GM12878 (cell line): ENCODE measurements around the gene CFAP157. TPM values are rescaled to one million over a fixed set of nuclear protein-coding genes. Genes with fewer than 3 reads are reported as not detected.

ENCODE experiments used
- ATAC-seq: fragments of 200-7000 bp; cut with Tn5 transposase; 3 replicates; pipeline ENCODE4 v1.9.1; 2020; ENCODE audit warnings: mild to moderate bottlenecking, moderate library complexity
- BruUV-seq: library from RNA; stranded (reverse); fragments of 400-500 nt; replicated peaks from 2 replicates; lab custom pipeline; 2021; lab: Mats Ljungman, UMichigan
- CTCF ChIA-PET: fragments of 300-600 bp; sonication (Branson Sonifier 250); formaldehyde crosslinking; extraction: SDS; loops from one replicate; lab custom pipeline; 2021; ENCODE audit warnings: inconsistent platforms; lab: Yijun Ruan, JAX
- POLR2A ChIA-PET: fragments of 350-600 bp; formaldehyde crosslinking; extraction: SDS; loops from one replicate; lab custom pipeline; 2021; ENCODE audit warnings: inconsistent platforms; lab: Charles Lee
- RAD21 ChIA-PET: fragments of 300-600 bp; sonication (Branson Sonifier 250); formaldehyde crosslinking; loops from one replicate; lab custom pipeline; 2023; ENCODE audit warnings: antibody characterized with exemption; ENCODE audit not compliant: unreplicated experiment; lab: Charles Lee
- SMC1A ChIA-PET: fragments of 300-600 bp; sonication (Branson Sonifier 250); formaldehyde crosslinking; loops from one replicate; lab custom pipeline; 2023; ENCODE audit not compliant: unreplicated experiment, uncharacterized antibody; lab: Charles Lee
- DNase-seq: peaks from one replicate; pipeline ENCODE4 v3.0.0-alpha.2; 2011; ENCODE audit warnings: low read depth, low spot score
- FAIRE-seq: peaks from 3 replicates; lab custom pipeline; 2011; peaks lifted over from hg19 to GRCh38; lab: Jason Lieb, UNC
- H2AFZ ChIP-seq: 2 replicates; pipeline ENCODE4 v1.6.0; 2011; ENCODE audit warnings: low read depth, low read length, control low read depth; ENCODE audit not compliant: control insufficient read depth
- H3K27ac ChIP-seq: 2 replicates; pipeline ENCODE4 v1.5.1; 2011; ENCODE audit warnings: control low read depth; ENCODE audit not compliant: control insufficient read depth, insufficient read depth
- H3K27me3 ChIP-seq, 2 experiments: replicated peaks in 1 of 2; 2 replicates each; pipeline versions ENCODE4 v1.6.0 to v1.6.1; 2011; ENCODE audit warnings: low read length in 1 of 2; ENCODE audit not compliant: control insufficient read depth in 2 of 2, insufficient read depth in 2 of 2
- H3K36me3 ChIP-seq, 2 experiments: 2 replicates each; pipeline ENCODE4 v1.5.1; 2011; ENCODE audit warnings: low read length in 1 of 2; ENCODE audit not compliant: control insufficient read depth in 2 of 2, insufficient read depth in 2 of 2
- H3K4me1 ChIP-seq: 2 replicates; pipeline ENCODE4 v1.6.1; 2011; ENCODE audit warnings: mild to moderate bottlenecking, low read length, moderate library complexity, mixed read lengths; ENCODE audit not compliant: control insufficient read depth, insufficient read depth
- H3K4me2 ChIP-seq: 2 replicates; pipeline ENCODE4 v1.6.0; 2011; ENCODE audit warnings: control low read depth; ENCODE audit not compliant: control insufficient read depth, insufficient read depth
- H3K4me3 ChIP-seq: fragments of 200-600 bp; sonication (generic); 2 replicates; pipeline ENCODE4 v1.5.1; 2016
- H3K79me2 ChIP-seq: 2 replicates; pipeline ENCODE4 v1.6.0; 2011; ENCODE audit warnings: low read length; ENCODE audit not compliant: control insufficient read depth, insufficient read depth
- H3K9ac ChIP-seq: 2 replicates; pipeline ENCODE4 v1.8.0; 2011; ENCODE audit warnings: low read length, control low read depth, mixed read lengths; ENCODE audit not compliant: control insufficient read depth, insufficient read depth
- H3K9me3 ChIP-seq: replicated peaks from 3 replicates; pipeline ENCODE4 v1.5.1; 2011; ENCODE audit warnings: mild to moderate bottlenecking, low read length; ENCODE audit not compliant: control insufficient read depth, insufficient read depth
- H4K20me1 ChIP-seq: 2 replicates; pipeline ENCODE4 v1.6.0; 2011; ENCODE audit not compliant: control insufficient read depth, insufficient read depth
- CBFB ChIP-seq: IDR thresholded peaks from 2 replicates; pipeline ENCODE4 v1.6.1; 2016; ENCODE audit warnings: antibody characterized with exemption, low read depth
- CUX1 ChIP-seq: IDR thresholded peaks from 2 replicates; pipeline ENCODE4 v1.6.1; 2012; ENCODE audit warnings: improper control_type of control experiment, low read depth, low read length; ENCODE audit not compliant: insufficient replicate concordance
- E2F4 ChIP-seq: IDR thresholded peaks from 2 replicates; pipeline ENCODE4 v1.6.1; 2012; ENCODE audit warnings: low read depth, low read length, improper control_type of control experiment
- EGR1 ChIP-seq, 2 experiments: IDR thresholded peaks; 1 replicate in 1 of 2; 2 replicates in 1 of 2; pipeline ENCODE4 v1.6.1; 2011 to 2012; ENCODE audit warnings: low read depth in 2 of 2, low read length in 2 of 2, borderline replicate concordance in 1 of 2, mild to moderate bottlenecking in 1 of 2, moderate library complexity in 1 of 2
- HCFC1 ChIP-seq: fragments of 150-350 bp; IDR thresholded peaks from 2 replicates; pipeline ENCODE4 v1.6.1; 2014; ENCODE audit warnings: low read length
- MEF2B ChIP-seq: fragments of 450-650 bp; IDR thresholded peaks from 2 replicates; pipeline ENCODE4 v1.6.1; 2018; ENCODE audit warnings: mild to moderate bottlenecking, moderate library complexity; ENCODE audit not compliant: partially characterized antibody, poor library complexity, severe bottlenecking
- MXI1 ChIP-seq: fragments of 150-350 bp; IDR thresholded peaks from 2 replicates; pipeline ENCODE4 v1.6.1; 2011; ENCODE audit warnings: low read depth, mild to moderate bottlenecking, inconsistent platforms, low read length, improper control_type of control experiment
- POLR2AphosphoS2 ChIP-seq: IDR thresholded peaks from 2 replicates; pipeline ENCODE4 v1.6.1; 2011; ENCODE audit warnings: low read depth, mild to moderate bottlenecking, low read length, improper control_type of control experiment, moderate library complexity
- SIN3A ChIP-seq: IDR thresholded peaks from 2 replicates; pipeline ENCODE4 v1.6.1; 2012; ENCODE audit warnings: low read depth, low read length, improper control_type of control experiment
- SIX5 ChIP-seq: IDR thresholded peaks from 2 replicates; pipeline ENCODE4 v1.6.1; 2011; ENCODE audit warnings: mild to moderate bottlenecking, low read depth, low read length, moderate library complexity; ENCODE audit not compliant: severe bottlenecking
- SKIL ChIP-seq: fragments of 450-650 bp; IDR thresholded peaks from 2 replicates; pipeline ENCODE4 v1.6.1; 2017; ENCODE audit warnings: mild to moderate bottlenecking, low read depth, inconsistent platforms; ENCODE audit not compliant: poor library complexity, severe bottlenecking
- ZSCAN29 ChIP-seq: fragments of 450-650 bp; IDR thresholded peaks from 2 replicates; pipeline ENCODE4 v1.6.1; 2017; ENCODE audit warnings: mild to moderate bottlenecking, moderate library complexity
- WGBS: methylation state at CpG from one replicate; pipeline ENCODE4 v1.1.6; 2016; ENCODE audit warnings: low lambda C conversion rate; ENCODE audit not compliant: insufficient replicate concordance, insufficient coverage; ENCODE audit errors: missing lambda C conversion rate; 5-methylcytosine and 5-hydroxymethylcytosine counted together
- in situ Hi-C: fragments of 300-500 bp; cut with MboI; formaldehyde crosslinking; loops from 9 replicates; pipeline ENCODE4 v1.14.3; 2018; ENCODE audit warnings: mixed read lengths
- intact Hi-C: fragments of 100-400 bp; cut with micrococcal nuclease; formaldehyde crosslinking; loops from one replicate; pipeline ENCODE4 v1.14.2; 2022; ENCODE audit not compliant: unreplicated experiment
- polyA plus RNA-seq, 11 experiments: library from polyadenylated mRNA; depleted of rRNA in 4 of 11; unstranded in 6 of 11; stranded (reverse) in 5 of 11; fragments of >200 nt; fragmentation: Nextera tagmentation in 4 of 11; fragmentation: Illumina TruSeq in 1 of 11; extraction: Ambion mirVana in 4 of 11; extraction: Trizol in 1 of 11; gene quantifications; 1 replicate in 1 of 11; 2 replicates in 10 of 11; pipeline versions ENCODE4 v1.2.1 to v1.2.3, GENCODE V29; 2011 to 2016; ENCODE audit warnings: inconsistent platforms in 2 of 11, missing spikeins in 2 of 11, low read depth in 1 of 11
- total RNA-seq, 4 experiments: library from RNA; depleted of rRNA in 3 of 4; stranded (reverse); fragments of >200 nt in 3 of 4; fragmentation: Illumina TruSeq in 1 of 4; extraction: Trizol in 1 of 4; gene quantifications; 2 replicates each; pipeline versions ENCODE4 v1.2.1 to v1.2.3, GENCODE V29; 2013 to 2021

CFAP157 gene
- total and polyA plus RNA-seq, 10 of the 15 experiments (the other 5 are each of a cell fraction or from before 2014, with no cell fraction given), result 0.08 to 0.72 TPM; not detected in 8

GRCh38 chr9:127694890-127695720 is 11.7 kb upstream of the CFAP157 start:
- no peaks in the 10 kb centered on the region for H3K79me2 ChIP-seq
- ATAC-seq, result no peak
- ChIA-PET CTCF (interaction anchor here (0.7 kb wide), 1 partner anchor 40 kb away, joined by 3 read pairs; the partner anchor contains the start of gene TOR2A), SMC1A (no interaction called here), RAD21 (no interaction called here)
- 68% methylated on average over 9 of the region's 9 CpGs for WGBS
- H3K4me1 ChIP-seq, result peaks cover 4% of the 10 kb centered on the region; the same call in 1 of the 2 replicates
- H3K27me3 ChIP-seq, result no peaks in the 10 kb centered on the region
- no peaks in the 10 kb centered on the region for H3K9me3 ChIP-seq
- H3K4me2 ChIP-seq, result no peak overlapping the region
- no TSS peak for BruUV-seq
- FAIRE-seq, result no peak
- H4K20me1 ChIP-seq, result no peaks in the 10 kb centered on the region
- H2AFZ ChIP-seq, result no peak overlapping the region
- no peak overlapping the region for H3K4me3 ChIP-seq
- H3K36me3 ChIP-seq, result no peaks in the 10 kb centered on the region
- no peak for TF ChIP-seq SKIL
- no peak for TF ChIP-seq SIX5
- no peak for TF ChIP-seq CBFB
- no peak for TF ChIP-seq ZSCAN29
- TF ChIP-seq MEF2B, result no peak
- TF ChIP-seq HCFC1, result no peak
- no peak for TF ChIP-seq POLR2AphosphoS2
- TF ChIP-seq MXI1, result no peak
- no peak for TF ChIP-seq EGR1 (IDR thresholded peaks at IDR 0.05; ENCODE audit: borderline replicate concordance in 1 of 2, low read depth in 2 of 2, low read length in 2 of 2)
- TF ChIP-seq SIN3A, result no peak
- no peak for TF ChIP-seq CUX1
- TF ChIP-seq E2F4, result no peak
- TF ChIP-seq, all 136 proteins: peak for 0
- in situ Hi-C loops (no loop called here), intact Hi-C loops (no loop called here)
- H3K9ac ChIP-seq, result no peak overlapping the region
- POLR2A ChIA-PET, result no interaction called here
- DNase-seq, result no peak
- H3K27ac ChIP-seq, result no peak overlapping the region
